DOHH2 (cell line): ENCODE measurements around the gene CENPH.

Experiments used
- CTCF ChIP-seq: fragments of 200-600 bp; sonication (generic); IDR thresholded peaks from one replicate; pipeline ENCODE4 v1.5.1; 2014; ENCODE audit warnings: antibody characterized with exemption, mild to moderate bottlenecking, low read depth, low read length; ENCODE audit not compliant: poor library complexity, severe bottlenecking
- EZH2phosphoT487 ChIP-seq: fragments of 200-600 bp; sonication (generic); IDR thresholded peaks from 2 replicates; pipeline ENCODE4 v1.6.1; 2017; ENCODE audit warnings: borderline replicate concordance, mild to moderate bottlenecking, antibody characterized with exemption, low read length, moderate library complexity, mixed read lengths

- TF ChIP-seq CTCF (no peak), EZH2phosphoT487 (no peak)
These were observed 48.6 kb upstream of the CENPH start for GRCh38 chr5:69140827-69141226.
